Fibroblast of skin of left biceps (primary cell): ENCODE results near the gene PGM3.

Experiments used
- DNase-seq, 2 experiments: peaks; one replicate each; pipeline ENCODE4 v3.0.0-alpha.2; 2013; ENCODE audit warnings: low read depth in 2 of 2

Gene PGM3

GRCh38 chr6:83117802-83118201 lies 75.3 kb downstream of the PGM3 start:
- DNase-seq = no peak
